H1 (cell line): ENCODE results near the gene MLANA. TPM values are rescaled to one million over a fixed set of nuclear protein-coding genes. Genes with fewer than 3 reads are reported as not detected.

ENCODE experiments used
- CBX5 ChIP-seq: fragments of 300-800, 300-1000 bp; sonication (generic); IDR thresholded peaks from 2 replicates; pipeline ENCODE4 v1.7.1; 2016; ENCODE audit warnings: antibody characterized with exemption, low read length, low read depth
- CBX8 ChIP-seq: fragments of 300-800, 300-1000 bp; sonication (generic); IDR thresholded peaks from 2 replicates; pipeline ENCODE4 v1.7.1; 2016; ENCODE audit warnings: low read depth, low read length, borderline replicate concordance
- CEBPB ChIP-seq: IDR thresholded peaks from 2 replicates; pipeline ENCODE4 v1.6.1; 2012; ENCODE audit warnings: low read depth, low read length
- SAP30 ChIP-seq: fragments of 300-600 bp; sonication (generic); IDR thresholded peaks from 2 replicates; pipeline ENCODE4 v1.7.1; 2012; ENCODE audit warnings: low read length, moderate library complexity, mild to moderate bottlenecking, inconsistent platforms; ENCODE audit not compliant: insufficient read depth, insufficient replicate concordance
- YY1 ChIP-seq: IDR thresholded peaks from 2 replicates; pipeline ENCODE4 v1.6.1; 2011; ENCODE audit warnings: low read depth, mild to moderate bottlenecking, low read length
- polyA plus RNA-seq, 7 experiments: library from polyadenylated mRNA; depleted of rRNA in 3 of 7; stranded (reverse) in 5 of 7; unstranded in 2 of 7; fragments of >200 nt in 5 of 7; fragments of 200-250 nt in 2 of 7; gene quantifications; 1 replicate in 5 of 7; 2 replicates in 1 of 7; 4 replicates in 1 of 7; pipeline versions ENCODE4 v1.2.1 to v1.2.3, GENCODE V29; 2011 to 2013; ENCODE audit warnings: missing spikeins in 2 of 7, mixed read lengths in 2 of 7
- total RNA-seq: library from RNA; stranded (reverse); fragmentation: NEBNext Ultra II Directional; extraction: Animal tissue kit (Norgen Biotek cat#: 25700); gene quantifications from 2 replicates; pipeline ENCODE4 v1.2.1, GENCODE V29; 2021

MLANA gene
- total and polyA plus RNA-seq, 2 of the 8 experiments (the other 6 are each of a cell fraction or from before 2014, with no cell fraction given) = not detected

- no peak for TF ChIP-seq SAP30
- TF ChIP-seq YY1 = no peak
- no peak for TF ChIP-seq CBX8
- TF ChIP-seq CBX5 = no peak
- TF ChIP-seq CEBPB = no peak
- TF ChIP-seq, all 59 proteins: peak for 0
These were observed 58.5 kb downstream of the MLANA start (continued) for GRCh38 chr9:5949103-5949699.
